Retinal pigment epithelial cell (primary cell): ENCODE measurements around the gene NR6A1.

ENCODE experiments used
- DNase-seq: peaks from one replicate; pipeline ENCODE4 v3.0.0-alpha.2; 2010; ENCODE audit warnings: low read depth
- H3K4me3 ChIP-seq: 2 replicates; pipeline ENCODE4 v1.5.1; 2011; ENCODE audit warnings: mild to moderate bottlenecking, low read length, control low read depth, moderate library complexity
- CTCF ChIP-seq: conservative IDR thresholded peaks from 2 replicates; pipeline ENCODE4 v1.5.1; 2011; ENCODE audit warnings: low read depth, low read length, control low read depth, inconsistent platforms

Gene NR6A1

GRCh38 chr9:124611106-124611505 is 160.0 kb downstream of the NR6A1 start:
- no peak for TF ChIP-seq CTCF
- H3K4me3 ChIP-seq: no peak overlapping the region
- no peak for DNase-seq

GRCh38 chr9:124606027-124606426 is 165.1 kb downstream of the NR6A1 start:
- H3K4me3 ChIP-seq: no peak overlapping the region
- no peak for TF ChIP-seq CTCF
- DNase-seq: no peak

GRCh38 chr9:124605258-124605657 is 165.9 kb downstream of the NR6A1 start:
- no peak for TF ChIP-seq CTCF
- no peak overlapping the region for H3K4me3 ChIP-seq
- no peak for DNase-seq

- TF ChIP-seq CTCF: no peak
- no peak for DNase-seq
- no peak overlapping the region for H3K4me3 ChIP-seq
Measured at GRCh38 chr9:124602632-124603031, 168.5 kb downstream of the NR6A1 start.

GRCh38 chr9:124602204-124602603 is 168.9 kb downstream of the NR6A1 start:
- no peak for DNase-seq
- TF ChIP-seq CTCF: no peak
- H3K4me3 ChIP-seq: no peak overlapping the region

GRCh38 chr9:124600407-124600806 is 170.7 kb downstream of the NR6A1 start:
- TF ChIP-seq CTCF: no peak
- no peak overlapping the region for H3K4me3 ChIP-seq
- DNase-seq: no peak

- DNase-seq: no peak
- H3K4me3 ChIP-seq: no peak overlapping the region
- no peak for TF ChIP-seq CTCF
Measured at GRCh38 chr9:124599121-124599795, 171.9 kb downstream of the NR6A1 start.
